Measurements from ENCODE around the gene PNPLA7. TPM values are rescaled to one million over a fixed set of nuclear protein-coding genes. Genes with fewer than 3 reads are reported as not detected.

PNPLA7 gene
- polyA plus RNA-seq, 1 of the 3 experiments (the other 2 are of a cell fraction), result 0.99 TPM

- H3K27ac ChIP-seq (ENCODE audit: low read depth in 2 of 2, low read length in 1 of 2), result no peak overlapping the region
- no peaks in the 10 kb centered on the region for H3K27me3 ChIP-seq (ENCODE audit: insufficient read depth)
- no peak for DNase-seq
- H3K4me1 ChIP-seq (ENCODE audit: control insufficient read depth in 1 of 2, insufficient read depth in 2 of 2, low read depth in 1 of 2, low read length in 1 of 2), result peaks cover 0 to 23% of the 10 kb centered on the region in 2 experiments; a peak in 1 of 4 replicates
- no peaks in the 10 kb centered on the region for H3K9me2 ChIP-seq
- no peak overlapping the region for H3K9ac ChIP-seq
- peaks cover 6% of the 10 kb centered on the region for H3F3A ChIP-seq (replicated peaks; ENCODE audit: insufficient read depth)
- CTCF ChIA-PET, result interaction anchor here (0.8 to 7.0 kb wide), 4 partner anchors 14 to 141 kb away, joined by 3 to 25 read pairs (median 3); no protein-coding TSS in a partner anchor
- 95% methylated on average over 13 of the region's 27 CpGs for WGBS (ENCODE audit: low lambda C conversion rate)
- no peak overlapping the region for H3K4me3 ChIP-seq (ENCODE audit: low read depth in 2 of 2, low read length in 1 of 2)
- H4K20me1 ChIP-seq (ENCODE audit: insufficient read depth), result no peaks in the 10 kb centered on the region
- POLR2A ChIA-PET, result no interaction called here
- H3K79me2 ChIP-seq (ENCODE audit: insufficient read depth), result no peaks in the 10 kb centered on the region
- H3K4me2 ChIP-seq, result no peak overlapping the region
- TF ChIP-seq USF1 (IDR thresholded peaks at IDR 0.05; ENCODE audit: borderline replicate concordance, low read depth) (no peak), RCOR1 (IDR thresholded peaks at IDR 0.05; ENCODE audit: low read length) (no peak), ZBTB33 (IDR thresholded peaks at IDR 0.05; ENCODE audit: borderline replicate concordance, low read depth) (no peak), GABPA (IDR thresholded peaks at IDR 0.05; ENCODE audit: low read depth) (no peak), NFIC (IDR thresholded peaks at IDR 0.05; ENCODE audit: borderline replicate concordance) (no peak), TAF1 (IDR thresholded peaks at IDR 0.05; ENCODE audit: borderline replicate concordance, low read depth, low read length) (no peak)
- H2AFZ ChIP-seq (ENCODE audit: low read depth), result no peak overlapping the region
- no peaks in the 10 kb centered on the region for H3K36me3 ChIP-seq (replicated peaks in 1 of 2; ENCODE audit: control insufficient read depth in 1 of 2, insufficient read depth in 2 of 2, low read length in 1 of 2)
- H3K9me3 ChIP-seq, result no peaks in the 10 kb centered on the region
Measured at GRCh38 chr9:137427454-137428310, 122.5 kb downstream of the PNPLA7 start.

- Histone ChIP-seq H3K4me2 (no peak overlapping the region), H3K27me3 (ENCODE audit: insufficient read depth) (no peaks in the 10 kb centered on the region), H3K4me1 (ENCODE audit: control insufficient read depth in 1 of 2, insufficient read depth in 2 of 2, low read depth in 1 of 2, low read length in 1 of 2) (peaks cover 0 to 30% of the 10 kb centered on the region in 2 experiments; a peak in 2 of 4 replicates), H3K9me2 (no peaks in the 10 kb centered on the region), H3K4me3 (ENCODE audit: low read depth in 2 of 2, low read length in 1 of 2) (no peak overlapping the region), H3K36me3 (replicated peaks in 1 of 2; ENCODE audit: control insufficient read depth in 1 of 2, insufficient read depth in 2 of 2, low read length in 1 of 2) (no peaks in the 10 kb centered on the region), H3K9me3 (no peaks in the 10 kb centered on the region), H2AFZ (ENCODE audit: low read depth) (no peak overlapping the region), H3F3A (replicated peaks; ENCODE audit: insufficient read depth) (peaks cover 9% of the 10 kb centered on the region), H4K20me1 (ENCODE audit: insufficient read depth) (no peaks in the 10 kb centered on the region), H3K27ac (ENCODE audit: low read depth in 2 of 2, low read length in 1 of 2) (peak overlapping the region in 1 of 2 experiments; percentile 36; a peak in 1 of 4 replicates), H3K9ac (no peak overlapping the region), H3K79me2 (ENCODE audit: insufficient read depth) (peaks cover 13% of the 10 kb centered on the region)
- CTCF ChIA-PET, result interaction anchor here (1.4 to 4.4 kb wide), 2 partner anchors 124 to 139 kb away, joined by 3 to 25 read pairs; partner anchors contain the start of gene NRARP
- POLR2A ChIA-PET, result no interaction called here
- WGBS (ENCODE audit: low lambda C conversion rate), result 85% methylated on average over 6 of the region's 18 CpGs
- DNase-seq, result no peak
- TF ChIP-seq MAX (IDR thresholded peaks at IDR 0.05; ENCODE audit: low read depth) (no peak), ELF1 (IDR thresholded peaks at IDR 0.05) (no peak), RAD21 (IDR thresholded peaks at IDR 0.05; ENCODE audit: low read length) (no peak), REST (IDR thresholded peaks at IDR 0.05; ENCODE audit: low read depth, low read length) (no peak), RFX5 (IDR thresholded peaks at IDR 0.05; ENCODE audit: low read length) (no peak), FOSL2 (IDR thresholded peaks at IDR 0.05; ENCODE audit: borderline replicate concordance, low read depth) (no peak), POLR2AphosphoS5 (IDR thresholded peaks at IDR 0.05; ENCODE audit: low read depth, low read length) (no peak), IRF3 (IDR thresholded peaks at IDR 0.05; ENCODE audit: low read depth, low read length) (no peak), SMC3 (IDR thresholded peaks at IDR 0.05; ENCODE audit: low read depth, low read length) (no peak)
Measured at GRCh38 chr9:137426018-137426681, 124.1 kb downstream of the PNPLA7 start.

Data from SK-N-SH (cell line).